MCF 10A (cell line): Measurements from ENCODE around the gene PNLIPRP1. TPM values are rescaled to one million over a fixed set of nuclear protein-coding genes. Genes with fewer than 3 reads are reported as not detected.

Experiments used
- BruUV-seq: library from RNA; stranded (reverse); fragments of 400-500 nt; replicated peaks from 2 replicates; lab custom pipeline; 2021; lab: Mats Ljungman, UMichigan
- CTCF ChIA-PET: fragments of 300-600 bp; sonication (Branson Sonifier 250); formaldehyde crosslinking; extraction: SDS; loops from one replicate; lab custom pipeline; 2021; ENCODE audit warnings: antibody characterized with exemption, inconsistent platforms; lab: Yijun Ruan, JAX
- POLR2A ChIA-PET: fragments of 300-600, 350-650 bp; sonication (Branson Sonifier 250); formaldehyde crosslinking; extraction: SDS; loops from one replicate; lab custom pipeline; 2020; ENCODE audit warnings: antibody characterized with exemption, inconsistent platforms; lab: Yijun Ruan, JAX
- DNase-seq: peaks from one replicate; pipeline ENCODE4 v3.0.0-alpha.2; 2018; ENCODE audit not compliant: unreplicated experiment
- H3K27ac Mint-ChIP-seq: one replicate; pipeline ENCODE4 v1.8.0; 2022; ENCODE audit warnings: mild to moderate bottlenecking, low read depth, mixed read lengths; ENCODE audit not compliant: unreplicated experiment
- H3K27me3 Mint-ChIP-seq: one replicate; pipeline ENCODE4 v1.8.0; 2022; ENCODE audit warnings: mixed read lengths; ENCODE audit not compliant: insufficient read depth, unreplicated experiment
- H3K36me3 Mint-ChIP-seq: one replicate; pipeline ENCODE4 v1.8.0; 2022; ENCODE audit warnings: mild to moderate bottlenecking, moderate library complexity, mixed read lengths; ENCODE audit not compliant: insufficient read depth, unreplicated experiment
- H3K4me1 Mint-ChIP-seq: one replicate; pipeline ENCODE4 v1.8.0; 2022; ENCODE audit warnings: mixed read lengths; ENCODE audit not compliant: insufficient read depth, unreplicated experiment
- H3K4me3 Mint-ChIP-seq: one replicate; pipeline ENCODE4 v1.8.0; 2022; ENCODE audit warnings: mild to moderate bottlenecking, moderate library complexity, mixed read lengths; ENCODE audit not compliant: unreplicated experiment
- H3K9me3 Mint-ChIP-seq: one replicate; pipeline ENCODE4 v1.8.0; 2022; ENCODE audit warnings: mixed read lengths; ENCODE audit not compliant: unreplicated experiment
- CTCF ChIP-seq: fragments of 200-600 bp; IDR thresholded peaks from one replicate; pipeline ENCODE4 v1.8.0; 2022; ENCODE audit warnings: antibody characterized with exemption, mild to moderate bottlenecking; ENCODE audit not compliant: unreplicated experiment
- intact Hi-C: fragments of 100-400 bp; cut with micrococcal nuclease; formaldehyde crosslinking; loops from 2 replicates; pipeline ENCODE4 v1.14.1; 2022
- total RNA-seq: library from RNA; stranded (reverse); gene quantifications from 2 replicates; pipeline ENCODE4 v1.2.3, GENCODE V29; 2022

The PNLIPRP1 gene
- total RNA-seq, 1 experiment from 2014 or later, result not detected

- no peaks in the 10 kb centered on the region for H3K4me1 Mint-ChIP-seq
- no peaks in the 10 kb centered on the region for H3K9me3 Mint-ChIP-seq
- BruUV-seq, result no TSS peak
- DNase-seq, result no peak
- no peaks in the 10 kb centered on the region for H3K27me3 Mint-ChIP-seq
- no peak overlapping the region for H3K27ac Mint-ChIP-seq
- intact Hi-C loops, result no loop called here
- H3K4me3 Mint-ChIP-seq, result no peak overlapping the region
- ChIA-PET POLR2A (no interaction called here), CTCF (interaction anchor here (0.6 to 1.3 kb wide), 2 partner anchors 10 to 41 kb away, joined by 3 read pairs; no protein-coding TSS in a partner anchor)
- TF ChIP-seq CTCF, result no peak
- no peaks in the 10 kb centered on the region for H3K36me3 Mint-ChIP-seq
Measured at GRCh38 chr10:116607336-116607735, 16.6 kb downstream of the PNLIPRP1 start.

DNA sequence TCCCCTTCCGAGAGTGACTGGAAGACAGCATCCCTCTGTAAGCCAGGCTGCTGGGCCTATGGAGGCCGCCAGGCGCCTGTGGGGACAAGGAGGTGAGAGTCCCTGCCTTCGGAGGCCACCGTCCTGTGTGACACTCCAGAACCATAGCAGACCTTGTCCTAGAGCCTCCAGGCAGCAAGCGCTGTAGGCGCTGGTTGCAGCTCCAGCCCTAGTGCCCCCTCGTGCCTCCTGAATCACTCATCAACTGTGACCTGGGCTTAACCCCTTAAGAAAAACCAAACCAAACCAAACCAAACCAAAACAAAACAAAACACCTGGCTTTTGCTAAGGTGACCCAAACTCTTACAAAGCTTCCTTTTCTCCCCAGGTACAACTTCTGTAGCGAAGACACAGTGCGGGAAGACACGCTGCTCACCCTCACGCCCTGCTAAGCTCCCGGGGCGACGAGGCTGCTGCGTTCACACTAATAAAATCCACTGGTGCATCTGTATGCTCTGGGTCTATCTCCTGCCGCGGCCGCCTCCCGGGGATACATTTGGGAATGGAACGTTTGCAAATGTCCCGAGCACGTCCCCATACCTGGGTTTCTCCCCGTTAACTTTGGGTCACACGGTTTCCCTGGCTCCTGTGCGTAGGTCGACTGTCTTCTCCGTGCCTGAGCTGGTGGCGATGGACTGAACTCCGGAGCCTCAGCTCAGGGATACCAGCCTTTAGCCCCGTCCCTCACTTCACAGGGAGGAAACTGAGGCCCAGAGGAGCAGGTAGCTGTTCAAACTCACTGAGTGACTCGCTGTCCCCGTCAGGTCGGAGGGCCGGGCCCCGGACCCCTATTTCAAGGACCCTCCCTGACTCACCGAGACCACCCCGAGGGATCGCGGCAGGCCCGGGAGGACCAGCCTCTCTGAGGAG lies 18.2 kb downstream of the PNLIPRP1 start:
- DNase-seq, result no peak
- Mint-ChIP-seq H3K27me3 (no peaks in the 10 kb centered on the region), H3K27ac (no peak overlapping the region), H3K4me1 (no peaks in the 10 kb centered on the region), H3K4me3 (no peak overlapping the region), H3K36me3 (no peaks in the 10 kb centered on the region), H3K9me3 (no peaks in the 10 kb centered on the region)
- ChIA-PET CTCF (no interaction called here), POLR2A (no interaction called here)
- TF ChIP-seq CTCF, result no peak
- no TSS peak for BruUV-seq
- intact Hi-C loops, result no loop called here

- Mint-ChIP-seq H3K4me3 (no peak overlapping the region), H3K4me1 (no peaks in the 10 kb centered on the region), H3K36me3 (no peaks in the 10 kb centered on the region), H3K27ac (no peak overlapping the region), H3K27me3 (no peaks in the 10 kb centered on the region), H3K9me3 (no peaks in the 10 kb centered on the region)
- no peak for DNase-seq
- POLR2A ChIA-PET, result interaction anchor here (0.7 kb wide), 1 partner anchor 13 kb away, joined by 3 read pairs; no protein-coding TSS in a partner anchor
- intact Hi-C loops, result no loop called here
- no peak for TF ChIP-seq CTCF
- BruUV-seq, result no TSS peak
- CTCF ChIA-PET, result interaction anchor here (0.6 kb wide), 1 partner anchor 121 kb away, joined by 4 read pairs; no protein-coding TSS in a partner anchor
Measured at GRCh38 chr10:116610443-116611152, 19.8 kb downstream of the PNLIPRP1 start.

DNA sequence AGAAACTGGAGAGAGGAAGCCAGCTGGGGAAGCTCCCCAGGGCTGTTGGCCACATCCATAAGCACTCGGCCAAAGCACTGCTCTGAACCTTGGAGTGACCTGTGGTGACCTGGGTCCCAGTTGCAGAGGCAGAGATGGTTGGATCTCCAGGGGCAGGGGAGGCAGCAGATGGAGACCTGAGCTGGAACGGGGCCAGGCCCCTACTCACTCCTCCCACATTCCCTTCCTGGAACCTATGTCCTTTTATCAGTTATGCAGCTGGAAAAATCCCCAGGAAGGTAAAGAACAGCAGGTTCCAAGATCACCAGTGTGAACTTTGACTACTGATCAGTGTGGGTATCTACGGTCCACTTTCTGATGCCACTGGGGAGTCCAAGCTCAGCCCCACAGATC lies 20.4 kb downstream of the PNLIPRP1 start:
- intact Hi-C loops, result no loop called here
- no peak for TF ChIP-seq CTCF
- H3K27me3 Mint-ChIP-seq, result no peaks in the 10 kb centered on the region
- no peaks in the 10 kb centered on the region for H3K4me1 Mint-ChIP-seq
- no peaks in the 10 kb centered on the region for H3K36me3 Mint-ChIP-seq
- no peak overlapping the region for H3K4me3 Mint-ChIP-seq
- no peak for DNase-seq
- no TSS peak for BruUV-seq
- no peak overlapping the region for H3K27ac Mint-ChIP-seq
- no peaks in the 10 kb centered on the region for H3K9me3 Mint-ChIP-seq
- POLR2A ChIA-PET, result interaction anchor here (0.7 kb wide), 1 partner anchor 14 kb away, joined by 3 read pairs; no protein-coding TSS in a partner anchor
- CTCF ChIA-PET, result interaction anchor here (0.6 kb wide), 1 partner anchor 818 kb away, joined by 3 read pairs; no protein-coding TSS in a partner anchor
